Lower leg skin (tissue), 4 donors: Measurements from ENCODE around the gene CD36. TPM values are rescaled to one million over a fixed set of nuclear protein-coding genes. Genes with fewer than 3 reads are reported as not detected.

Experiments
- DNase-seq, 2 donors: peaks; one replicate each; pipeline ENCODE4 v3.0.0-alpha.2; 2019; ENCODE audit warnings: low spot score in 2 of 2
- H3K4me3 ChIP-seq: fragments of 200-600 bp; sonication (generic); 2 replicates; pipeline ENCODE4 v1.5.1; 2017; ENCODE audit warnings: mild to moderate bottlenecking, low read depth; ENCODE audit not compliant: poor library complexity, severe bottlenecking
- CTCF ChIP-seq, 3 donors: fragments of 450-650 bp; IDR thresholded peaks; one replicate each; pipeline ENCODE4 v1.5.1; 2016; ENCODE audit warnings: antibody characterized with exemption in 3 of 3, mild to moderate bottlenecking in 3 of 3, moderate library complexity in 2 of 3
- POLR2A ChIP-seq, 2 donors: fragments of 450-650 bp; IDR thresholded peaks; one replicate each; pipeline ENCODE4 v1.6.1; 2016 to 2017; ENCODE audit warnings: antibody characterized with exemption in 2 of 2, mild to moderate bottlenecking in 1 of 2, moderate library complexity in 1 of 2
- WGBS, 2 donors: methylation state at CpG; one replicate each; pipeline ENCODE4 v1.1.5; 2018; 5-methylcytosine and 5-hydroxymethylcytosine counted together
- intact Hi-C: fragments of 100-400 bp; cut with DNase I; formaldehyde crosslinking; loops from one replicate; pipeline ENCODE4 v1.15.0; 2023; ENCODE audit warnings: low total_unique reads
- total RNA-seq, 4 donors: library from RNA; depleted of rRNA; stranded (reverse); fragments of >200 nt; gene quantifications; one replicate each; pipeline ENCODE4 v1.1.0, GENCODE V29; 2016

Gene CD36
- total RNA-seq, 4 donors from 2014 or later = 31.3 to 140 (median 78.2) TPM

DNA sequence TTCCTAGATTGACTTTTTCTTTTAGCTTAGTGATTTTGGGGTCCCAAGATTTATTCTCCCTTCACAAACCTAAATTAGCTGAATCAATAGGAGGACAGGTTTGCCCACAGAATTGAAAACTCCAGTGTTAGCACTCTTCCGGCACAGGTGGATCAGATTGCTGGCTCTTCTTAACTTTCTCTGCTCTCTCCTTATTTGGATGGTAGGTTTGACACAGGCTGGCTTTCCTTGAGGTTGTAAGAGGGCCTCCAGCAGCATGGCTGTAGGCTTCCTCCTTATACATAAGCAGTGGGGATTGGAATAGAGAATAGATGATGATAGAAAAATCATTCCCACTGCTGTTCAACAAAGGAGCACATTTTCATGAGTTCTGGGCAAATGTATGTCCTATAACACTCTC, 9.4 kb upstream of the CD36 start:
- intact Hi-C loops = no loop called here
- no peak for DNase-seq
- TF ChIP-seq POLR2A (IDR thresholded peaks at IDR 0.05) = no peak
- no peak for TF ChIP-seq CTCF (IDR thresholded peaks at IDR 0.05)
- WGBS, 2 donors = 93 to 100% methylated on average over 1 of the region's 1 CpG
- no peak overlapping the region for H3K4me3 ChIP-seq

GRCh38 chr7:80630608-80631405, 7.6 kb upstream of the CD36 start:
- H3K4me3 ChIP-seq = no peak overlapping the region
- WGBS, 2 donors = 47 to 66% methylated on average over 7 of the region's 7 CpGs
- DNase-seq = no peak
- no peak for TF ChIP-seq CTCF (IDR thresholded peaks at IDR 0.05)
- no peak for TF ChIP-seq POLR2A (IDR thresholded peaks at IDR 0.05)
- intact Hi-C loops = no loop called here

GRCh38 chr7:80631421-80631820, 7.0 kb upstream of the CD36 start:
- intact Hi-C loops = no loop called here
- TF ChIP-seq POLR2A (IDR thresholded peaks at IDR 0.05) (no peak), CTCF (IDR thresholded peaks at IDR 0.05) (no peak)
- no peak for DNase-seq
- H3K4me3 ChIP-seq = no peak overlapping the region

DNA sequence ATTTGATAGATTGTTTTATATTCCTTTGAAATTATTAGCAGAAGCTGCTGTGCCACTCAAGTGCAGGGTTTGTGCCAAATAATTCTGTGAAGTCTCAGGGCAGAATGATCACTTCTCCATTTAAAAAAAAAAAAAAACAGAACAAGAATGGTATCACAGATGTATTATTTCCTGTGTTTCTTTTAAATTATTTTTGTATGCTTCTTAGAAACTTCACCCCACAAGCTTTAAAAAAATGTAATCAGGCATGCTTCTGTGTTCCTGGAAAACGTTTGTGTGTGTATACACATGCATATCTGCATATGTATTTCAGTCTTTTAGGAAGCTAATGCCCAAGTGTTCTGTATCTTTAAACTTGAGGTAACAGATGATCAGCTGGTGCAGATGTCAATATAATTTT, 6.3 kb upstream of the CD36 start:
- no peak for TF ChIP-seq CTCF (IDR thresholded peaks at IDR 0.05)
- TF ChIP-seq POLR2A (IDR thresholded peaks at IDR 0.05) = no peak
- intact Hi-C loops = no loop called here
- no peak overlapping the region for H3K4me3 ChIP-seq
- WGBS, 2 donors = 18 to 29% methylated on average over 1 of the region's 1 CpG
- no peak for DNase-seq

DNA sequence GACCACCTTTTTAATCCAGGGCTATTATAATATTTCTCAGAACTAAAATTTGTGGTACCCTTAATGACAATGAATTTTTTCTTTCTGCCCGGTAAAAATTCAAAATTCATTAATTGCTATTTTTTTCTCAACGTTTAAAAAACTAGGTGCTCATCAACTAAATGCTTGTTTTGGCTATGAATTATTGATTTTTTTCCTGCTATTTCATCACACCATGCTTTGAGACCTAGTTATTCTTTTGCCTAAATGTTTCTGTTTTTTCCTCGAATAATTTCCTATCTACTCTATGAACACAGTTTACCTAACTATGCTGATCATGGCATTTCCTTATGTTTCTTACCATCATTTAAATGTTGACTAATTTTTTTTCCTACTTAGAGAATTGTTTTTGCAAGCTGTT, 5.6 kb upstream of the CD36 start:
- intact Hi-C loops = no loop called here
- no peak for DNase-seq
- no peak for TF ChIP-seq CTCF (IDR thresholded peaks at IDR 0.05)
- no peak for TF ChIP-seq POLR2A (IDR thresholded peaks at IDR 0.05)
- whole genome bisulfite sequencing, 2 donors = 42 to 71% methylated on average over 3 of the region's 3 CpGs
- H3K4me3 ChIP-seq = no peak overlapping the region

DNA sequence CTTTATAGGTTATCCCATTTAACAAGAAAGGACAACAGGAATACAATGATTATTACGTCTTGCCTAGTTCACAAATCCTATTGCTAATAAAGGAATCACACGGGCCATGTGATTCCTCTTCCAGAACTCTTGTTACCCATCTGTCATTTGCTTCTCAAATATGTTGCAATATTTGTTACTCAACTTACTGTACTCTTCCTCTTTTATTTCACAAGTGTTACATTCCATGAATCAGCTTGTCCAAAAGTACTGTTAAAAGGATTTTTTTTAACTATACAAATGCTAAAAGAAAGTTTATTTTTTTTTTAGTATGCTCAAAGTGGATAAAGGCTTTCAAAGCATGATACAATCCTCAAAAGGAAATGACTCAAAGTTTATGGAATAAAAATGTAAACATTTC, 3.9 kb upstream of the CD36 start:
- DNase-seq = no peak
- intact Hi-C loops = no loop called here
- WGBS, 2 donors = 22 to 27% methylated on average over 2 of the region's 2 CpGs
- H3K4me3 ChIP-seq = no peak overlapping the region
- TF ChIP-seq CTCF (IDR thresholded peaks at IDR 0.05) (no peak), POLR2A (IDR thresholded peaks at IDR 0.05) (no peak)
